ENCODE results near the gene SP4.

- TF ChIP-seq POLR2A (IDR thresholded peaks at IDR 0.05), result no peak
- TF ChIP-seq CTCF (IDR thresholded peaks at IDR 0.05), result no peak
These were observed 111.1 kb downstream of the SP4 start for GRCh38 chr7:21538936-21539495.

Data from transverse colon (tissue), 3 donors.